Measurements from ENCODE around the gene UCHL5. TPM values are rescaled to one million over a fixed set of nuclear protein-coding genes. Genes with fewer than 3 reads are reported as not detected.

Gene UCHL5
- total RNA-seq, 2 experiments from 2014 or later = 28.6 to 82.5 TPM

DNA sequence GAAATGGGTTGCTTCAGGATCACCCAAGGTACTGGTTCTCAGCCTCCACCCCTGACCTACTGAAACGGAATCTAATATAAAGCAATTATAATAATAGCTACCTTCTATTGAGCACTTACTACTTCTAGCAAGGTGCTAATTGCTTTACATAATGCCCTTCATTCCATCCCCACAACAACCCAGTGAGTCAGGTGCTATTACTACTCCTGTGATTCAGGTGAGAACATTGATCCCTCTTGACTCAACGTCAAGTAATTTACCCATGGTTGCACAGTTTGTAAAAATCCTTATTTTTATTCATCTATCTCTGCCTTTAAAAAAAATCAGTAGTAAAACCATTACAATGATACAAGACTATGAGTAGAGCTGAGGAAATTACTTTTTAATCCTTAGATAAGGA, 85.2 kb downstream of the UCHL5 start:
- Histone ChIP-seq H3K9me3 (ENCODE audit: low read length) (no peaks in the 10 kb centered on the region), H3K4me3 (ENCODE audit: low read depth, low read length, poor library complexity, severe bottlenecking) (no peak overlapping the region), H2AFZ (ENCODE audit: low read length) (no peak overlapping the region), H3K27ac (ENCODE audit: low read depth, low read length, poor library complexity, severe bottlenecking) (no peak overlapping the region), H3K79me2 (ENCODE audit: insufficient read depth, low read depth, low read length) (no peaks in the 10 kb centered on the region), H3K9me2 (ENCODE audit: insufficient read depth, low read length) (no peaks in the 10 kb centered on the region), H3K36me3 (ENCODE audit: insufficient read depth, low read length) (no peaks in the 10 kb centered on the region), H4K20me1 (ENCODE audit: insufficient read depth, low read length) (no peaks in the 10 kb centered on the region), H3K4me1 (ENCODE audit: insufficient read depth, low read length, poor library complexity, severe bottlenecking) (no peaks in the 10 kb centered on the region), H3K4me2 (ENCODE audit: low read length) (no peak overlapping the region)
- no TSS peak for BruUV-seq (replicated peaks)
- POLR2A ChIA-PET = interaction anchor here (0.9 kb wide), 1 partner anchor 499 kb away, joined by 3 read pairs; no protein-coding TSS in a partner anchor
- TF ChIP-seq, protein P1, sequence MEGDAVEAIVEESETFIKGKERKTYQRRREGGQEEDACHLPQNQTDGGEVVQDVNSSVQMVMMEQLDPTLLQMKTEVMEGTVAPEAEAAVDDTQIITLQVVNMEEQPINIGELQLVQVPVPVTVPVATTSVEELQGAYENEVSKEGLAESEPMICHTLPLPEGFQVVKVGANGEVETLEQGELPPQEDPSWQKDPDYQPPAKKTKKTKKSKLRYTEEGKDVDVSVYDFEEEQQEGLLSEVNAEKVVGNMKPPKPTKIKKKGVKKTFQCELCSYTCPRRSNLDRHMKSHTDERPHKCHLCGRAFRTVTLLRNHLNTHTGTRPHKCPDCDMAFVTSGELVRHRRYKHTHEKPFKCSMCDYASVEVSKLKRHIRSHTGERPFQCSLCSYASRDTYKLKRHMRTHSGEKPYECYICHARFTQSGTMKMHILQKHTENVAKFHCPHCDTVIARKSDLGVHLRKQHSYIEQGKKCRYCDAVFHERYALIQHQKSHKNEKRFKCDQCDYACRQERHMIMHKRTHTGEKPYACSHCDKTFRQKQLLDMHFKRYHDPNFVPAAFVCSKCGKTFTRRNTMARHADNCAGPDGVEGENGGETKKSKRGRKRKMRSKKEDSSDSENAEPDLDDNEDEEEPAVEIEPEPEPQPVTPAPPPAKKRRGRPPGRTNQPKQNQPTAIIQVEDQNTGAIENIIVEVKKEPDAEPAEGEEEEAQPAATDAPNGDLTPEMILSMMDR (conservative IDR thresholded peaks at IDR 0.05; ENCODE audit: low read length) = no peak
- TF ChIP-seq EZH2phosphoT487 (IDR thresholded peaks at IDR 0.05; ENCODE audit: borderline replicate concordance, low read depth, low read length) = no peak
- DNase-seq (ENCODE audit: low spot score) = no peak
- intact Hi-C loops (cut with micrococcal nuclease; ENCODE audit: unreplicated experiment) = no loop called here
- CTCF ChIA-PET (ENCODE audit: unreplicated experiment) = no interaction called here

DNA sequence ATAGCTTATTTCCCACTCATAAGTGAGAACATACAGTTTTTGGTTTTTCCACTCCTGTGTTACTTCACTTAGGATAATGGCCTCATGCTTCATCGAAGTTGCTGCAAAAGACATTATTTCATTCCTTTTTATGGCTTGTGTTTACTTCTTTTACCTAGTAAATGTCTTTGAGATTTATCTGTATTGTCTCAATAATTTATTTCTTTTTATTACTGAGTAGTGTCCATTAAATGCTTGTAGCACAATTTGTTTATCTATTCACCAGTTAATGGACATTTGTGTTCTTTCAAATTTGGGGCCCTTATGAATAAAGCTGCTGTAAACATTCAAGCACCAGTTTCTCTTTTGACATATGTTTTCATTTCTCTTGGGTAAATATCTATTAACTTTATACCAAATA, 86.0 kb downstream of the UCHL5 start:
- ChIA-PET POLR2A (interaction anchor here (1.4 kb wide), 1 partner anchor 163 kb away, joined by 6 read pairs; no protein-coding TSS in a partner anchor), CTCF (ENCODE audit: unreplicated experiment) (no interaction called here)
- Histone ChIP-seq H3K4me1 (ENCODE audit: insufficient read depth, low read length, poor library complexity, severe bottlenecking) (no peaks in the 10 kb centered on the region), H2AFZ (ENCODE audit: low read length) (no peak overlapping the region), H3K9me3 (ENCODE audit: low read length) (no peaks in the 10 kb centered on the region), H3K79me2 (ENCODE audit: insufficient read depth, low read depth, low read length) (no peaks in the 10 kb centered on the region), H3K4me3 (ENCODE audit: low read depth, low read length, poor library complexity, severe bottlenecking) (no peak overlapping the region), H3K36me3 (ENCODE audit: insufficient read depth, low read length) (no peaks in the 10 kb centered on the region), H3K27ac (ENCODE audit: low read depth, low read length, poor library complexity, severe bottlenecking) (no peak overlapping the region), H3K4me2 (ENCODE audit: low read length) (no peak overlapping the region), H3K9me2 (ENCODE audit: insufficient read depth, low read length) (no peaks in the 10 kb centered on the region), H4K20me1 (ENCODE audit: insufficient read depth, low read length) (no peaks in the 10 kb centered on the region)
- no TSS peak for BruUV-seq (replicated peaks)
- intact Hi-C loops (cut with micrococcal nuclease; ENCODE audit: unreplicated experiment) = no loop called here
- no peak for DNase-seq (ENCODE audit: low spot score)
- no peak for TF ChIP-seq EZH2phosphoT487 (IDR thresholded peaks at IDR 0.05; ENCODE audit: borderline replicate concordance, low read depth, low read length)
- TF ChIP-seq, protein P1 (conservative IDR thresholded peaks at IDR 0.05; ENCODE audit: low read length) = no peak

DNA sequence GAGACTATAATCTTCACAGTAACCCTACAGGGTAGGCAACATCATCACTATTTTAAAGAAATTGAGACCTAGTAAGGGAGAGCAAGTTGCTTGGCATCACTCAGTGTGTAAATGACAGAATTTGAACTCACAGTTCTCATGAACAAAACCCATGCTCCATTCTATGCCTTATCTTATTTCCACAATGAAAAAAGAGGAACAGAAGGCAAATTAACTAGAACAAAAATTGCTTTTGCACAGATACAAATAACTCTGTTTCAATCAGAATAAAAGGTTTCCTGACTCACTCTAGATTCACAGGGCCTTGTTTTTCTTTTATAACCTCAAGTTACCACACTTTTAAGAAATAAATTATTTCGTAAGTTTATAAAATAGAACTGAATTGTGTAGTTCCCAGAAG, 90.1 kb downstream of the UCHL5 start:
- TF ChIP-seq EZH2phosphoT487 (IDR thresholded peaks at IDR 0.05; ENCODE audit: borderline replicate concordance, low read depth, low read length) = no peak
- TF ChIP-seq, protein P1 (conservative IDR thresholded peaks at IDR 0.05; ENCODE audit: low read length) = no peak
- ChIA-PET CTCF (ENCODE audit: unreplicated experiment) (no interaction called here), POLR2A (no interaction called here)
- Histone ChIP-seq H3K4me3 (ENCODE audit: low read depth, low read length, poor library complexity, severe bottlenecking) (no peak overlapping the region), H3K9me3 (ENCODE audit: low read length) (no peaks in the 10 kb centered on the region), H2AFZ (ENCODE audit: low read length) (no peak overlapping the region), H3K27ac (ENCODE audit: low read depth, low read length, poor library complexity, severe bottlenecking) (no peak overlapping the region), H3K4me1 (ENCODE audit: insufficient read depth, low read length, poor library complexity, severe bottlenecking) (no peaks in the 10 kb centered on the region), H3K4me2 (ENCODE audit: low read length) (no peak overlapping the region), H3K36me3 (ENCODE audit: insufficient read depth, low read length) (no peaks in the 10 kb centered on the region), H3K79me2 (ENCODE audit: insufficient read depth, low read depth, low read length) (no peaks in the 10 kb centered on the region), H4K20me1 (ENCODE audit: insufficient read depth, low read length) (no peaks in the 10 kb centered on the region), H3K9me2 (ENCODE audit: insufficient read depth, low read length) (no peaks in the 10 kb centered on the region)
- intact Hi-C loops (cut with micrococcal nuclease; ENCODE audit: unreplicated experiment) = no loop called here
- BruUV-seq (replicated peaks) = no TSS peak
- no peak for DNase-seq (ENCODE audit: low spot score)
